ENCODE data around the gene DOK1. TPM values are rescaled to one million over a fixed set of nuclear protein-coding genes. Genes with fewer than 3 reads are reported as not detected.

The DOK1 gene
- total RNA-seq, 2 experiments from 2014 or later, result 15.0 to 16.6 TPM

- ATAC-seq (peak; percentile 69), DNase-seq (peak; percentile 35)
- Mint-ChIP-seq H3K27ac (peak overlapping the region; percentile 71), H3K4me3 (peak overlapping the region; percentile 36), H3K9me3 (no peaks in the 10 kb centered on the region), H3K27me3 (no peaks in the 10 kb centered on the region), H3K36me3 (ENCODE audit: low read depth) (peaks cover 2% of the 10 kb centered on the region), H3K4me1 (ENCODE audit: low read depth) (peaks cover 26% of the 10 kb centered on the region)
- no peak for TF ChIP-seq CTCF (IDR thresholded peaks at IDR 0.05)
- ChIA-PET POLR2A (interaction anchor here (2.3 kb wide), 1 partner anchor 15 kb away, joined by 5 read pairs; no protein-coding TSS in a partner anchor), CTCF (interaction anchor here (0.7 to 7.6 kb wide), 6 partner anchors 9 to 70 kb away, joined by 3 to 54 read pairs (median 4); no protein-coding TSS in a partner anchor)
- intact Hi-C loops (cut with micrococcal nuclease), result no loop called here
Measured at GRCh38 chr2:74573747-74574562, 19.4 kb downstream of the DOK1 start.

GRCh38 chr2:74575320-74575719, 20.8 kb downstream of the DOK1 start:
- no peaks in the 10 kb centered on the region for H3K27me3 Mint-ChIP-seq
- peaks cover 23% of the 10 kb centered on the region for H3K4me1 Mint-ChIP-seq (ENCODE audit: low read depth)
- no peak for TF ChIP-seq CTCF (IDR thresholded peaks at IDR 0.05)
- CTCF ChIA-PET, result interaction anchor here (1.4 to 7.6 kb wide), 5 partner anchors 13 to 72 kb away, joined by 3 to 54 read pairs (median 5); no protein-coding TSS in a partner anchor
- no peak for DNase-seq
- H3K27ac Mint-ChIP-seq, result no peak overlapping the region
- no peaks in the 10 kb centered on the region for H3K9me3 Mint-ChIP-seq
- H3K4me3 Mint-ChIP-seq, result no peak overlapping the region
- intact Hi-C loops (cut with micrococcal nuclease), result no loop called here
- H3K36me3 Mint-ChIP-seq (ENCODE audit: low read depth), result peaks cover 2% of the 10 kb centered on the region
- POLR2A ChIA-PET, result interaction anchor here (0.9 to 2.3 kb wide), 2 partner anchors 8 to 13 kb away, joined by 3 to 5 read pairs; no protein-coding TSS in a partner anchor
- ATAC-seq, result no peak

GRCh38 chr2:74576211-74576862, 21.8 kb downstream of the DOK1 start:
- H3K4me3 Mint-ChIP-seq, result no peak overlapping the region
- ATAC-seq, result no peak
- no peak overlapping the region for H3K27ac Mint-ChIP-seq
- TF ChIP-seq CTCF (IDR thresholded peaks at IDR 0.05), result no peak
- intact Hi-C loops (cut with micrococcal nuclease), result no loop called here
- H3K4me1 Mint-ChIP-seq (ENCODE audit: low read depth), result peaks cover 23% of the 10 kb centered on the region
- DNase-seq, result no peak
- H3K36me3 Mint-ChIP-seq (ENCODE audit: low read depth), result peaks cover 2% of the 10 kb centered on the region
- POLR2A ChIA-PET, result interaction anchor here (1.1 kb wide), 2 partner anchors 46 to 78 kb away, joined by 3 to 4 read pairs; no protein-coding TSS in a partner anchor
- H3K9me3 Mint-ChIP-seq, result no peaks in the 10 kb centered on the region
- CTCF ChIA-PET, result interaction anchor here (1.0 to 7.6 kb wide), 6 partner anchors 9 to 68 kb away, joined by 3 to 54 read pairs (median 3); no protein-coding TSS in a partner anchor
- H3K27me3 Mint-ChIP-seq, result peaks cover under 1% of the 10 kb centered on the region

GRCh38 chr2:74576863-74577229, 22.3 kb downstream of the DOK1 start:
- DNase-seq (no peak), ATAC-seq (no peak)
- H3K9me3 Mint-ChIP-seq, result no peaks in the 10 kb centered on the region
- H3K36me3 Mint-ChIP-seq (ENCODE audit: low read depth), result peaks cover 2% of the 10 kb centered on the region
- intact Hi-C loops (cut with micrococcal nuclease), result no loop called here
- ChIA-PET CTCF (interaction anchor here (1.0 to 7.6 kb wide), 5 partner anchors 9 to 24 kb away, joined by 3 to 54 read pairs (median 3); no protein-coding TSS in a partner anchor), POLR2A (interaction anchor here (1.1 kb wide), 2 partner anchors 46 to 79 kb away, joined by 3 to 4 read pairs; no protein-coding TSS in a partner anchor)
- no peak for TF ChIP-seq CTCF (IDR thresholded peaks at IDR 0.05)
- H3K4me1 Mint-ChIP-seq (ENCODE audit: low read depth), result peaks cover 23% of the 10 kb centered on the region
- H3K27me3 Mint-ChIP-seq, result peaks cover 1% of the 10 kb centered on the region
- H3K4me3 Mint-ChIP-seq, result no peak overlapping the region
- H3K27ac Mint-ChIP-seq, result no peak overlapping the region
